ENCODE results near the gene LSAMP. TPM values are rescaled to one million over a fixed set of nuclear protein-coding genes. Genes with fewer than 3 reads are reported as not detected.
A peak's percentile ranks its signal among the peaks of the same experiment; 100 is the strongest.

Gene LSAMP
- total RNA-seq, 6 experiments from 2014 or later, result under 0.01 to 0.22 (median 0.12) TPM; not detected in 1

DNA sequence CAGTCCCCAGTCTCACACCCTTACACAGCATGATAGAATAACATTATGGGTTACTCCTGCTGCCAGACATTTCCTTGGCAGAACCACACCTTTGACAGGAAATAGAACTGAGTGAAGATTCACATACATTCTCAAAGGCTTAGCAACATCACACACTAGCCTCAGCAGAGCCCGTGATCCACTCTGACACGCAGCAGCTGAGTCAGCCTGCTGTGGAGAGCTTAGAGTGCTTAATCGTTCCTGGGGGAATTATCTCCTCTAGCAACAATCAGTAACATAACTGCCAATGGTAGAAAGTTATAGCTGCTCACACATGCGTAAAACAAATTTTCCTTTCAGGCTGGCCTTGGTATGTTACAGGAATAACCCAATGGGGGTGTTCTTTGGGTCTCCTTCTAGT is 439.9 kb downstream of the LSAMP start:
- TF ChIP-seq CTCF (IDR thresholded peaks at IDR 0.05) (no peak), POLR2A (IDR thresholded peaks at IDR 0.05) (no peak)
- 39% methylated on average over 3 of the region's 4 CpGs for WGBS (ENCODE audit: insufficient coverage, low coverage, low lambda C conversion rate, missing lambda C conversion rate)
- intact Hi-C loops (cut with DNase I), result no loop called here
- H3K9me3 ChIP-seq, result no peaks in the 10 kb centered on the region
- no peaks in the 10 kb centered on the region for H3K4me1 ChIP-seq
- H3K27me3 ChIP-seq, result no peaks in the 10 kb centered on the region
- no peak for DNase-seq
- no peak overlapping the region for H3K27ac ChIP-seq
- no peaks in the 10 kb centered on the region for H3K36me3 ChIP-seq
- no peak overlapping the region for H3K4me3 ChIP-seq
- no peak for ATAC-seq

GRCh38 chr3:116002235-116002634 is 443.1 kb downstream of the LSAMP start:
- ATAC-seq, result no peak
- WGBS (ENCODE audit: insufficient coverage, low coverage, low lambda C conversion rate, missing lambda C conversion rate), result 31% methylated on average over 2 of the region's 2 CpGs
- TF ChIP-seq CTCF (IDR thresholded peaks at IDR 0.05) (no peak), POLR2A (IDR thresholded peaks at IDR 0.05) (no peak)
- Histone ChIP-seq H3K4me3 (no peak overlapping the region), H3K36me3 (no peaks in the 10 kb centered on the region), H3K9me3 (no peaks in the 10 kb centered on the region), H3K4me1 (no peaks in the 10 kb centered on the region), H3K27me3 (no peaks in the 10 kb centered on the region), H3K27ac (no peak overlapping the region)
- no peak for DNase-seq
- intact Hi-C loops (cut with DNase I), result no loop called here

DNA sequence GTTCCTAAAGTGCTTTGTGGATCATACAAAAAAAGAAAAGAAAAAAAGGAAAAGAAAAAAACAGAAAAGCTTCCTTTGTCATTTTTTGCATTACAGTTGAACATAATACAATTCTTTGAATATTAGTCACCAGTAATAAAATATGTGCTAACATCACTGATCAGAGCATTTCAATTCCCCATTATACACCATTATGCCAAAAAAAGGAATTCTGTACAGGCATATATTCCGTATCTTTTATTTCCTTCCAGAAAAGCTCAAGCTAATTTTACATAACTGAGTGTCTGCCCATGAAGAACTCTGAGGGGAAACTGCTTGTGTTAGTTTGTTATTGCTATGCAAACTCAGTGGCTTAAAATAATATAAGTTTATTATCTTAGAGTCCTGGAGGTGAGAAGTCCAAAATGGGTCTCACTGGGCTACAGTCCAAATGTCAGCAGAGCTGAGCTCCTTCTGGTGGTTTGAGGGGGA is 444.1 kb downstream of the LSAMP start:
- H3K27ac ChIP-seq, result no peak overlapping the region
- no peaks in the 10 kb centered on the region for H3K36me3 ChIP-seq
- DNase-seq (no peak), ATAC-seq (no peak)
- H3K9me3 ChIP-seq, result no peaks in the 10 kb centered on the region
- 59% methylated on average over 1 of the region's 1 CpG for WGBS (ENCODE audit: insufficient coverage, low coverage, low lambda C conversion rate, missing lambda C conversion rate)
- no peak overlapping the region for H3K4me3 ChIP-seq
- no peak for TF ChIP-seq CTCF (IDR thresholded peaks at IDR 0.05)
- TF ChIP-seq POLR2A (IDR thresholded peaks at IDR 0.05), result no peak
- H3K4me1 ChIP-seq, result no peaks in the 10 kb centered on the region
- intact Hi-C loops (cut with DNase I), result no loop called here
- H3K27me3 ChIP-seq, result no peaks in the 10 kb centered on the region

GRCh38 chr3:116000311-116000710 is 445.0 kb downstream of the LSAMP start:
- H3K9me3 ChIP-seq, result no peaks in the 10 kb centered on the region
- H3K36me3 ChIP-seq, result no peaks in the 10 kb centered on the region
- no peak overlapping the region for H3K4me3 ChIP-seq
- no peak for TF ChIP-seq CTCF (IDR thresholded peaks at IDR 0.05)
- TF ChIP-seq POLR2A (IDR thresholded peaks at IDR 0.05), result no peak
- 63% methylated on average over 1 of the region's 3 CpGs for WGBS (ENCODE audit: insufficient coverage, low coverage, low lambda C conversion rate, missing lambda C conversion rate)
- ATAC-seq (peak in 1 of 4 donors; percentile 43), DNase-seq (no peak)
- intact Hi-C loops (cut with DNase I), result no loop called here
- H3K4me1 ChIP-seq, result no peaks in the 10 kb centered on the region
- H3K27me3 ChIP-seq, result no peaks in the 10 kb centered on the region
- no peak overlapping the region for H3K27ac ChIP-seq

GRCh38 chr3:115999613-116000012 is 445.7 kb downstream of the LSAMP start:
- TF ChIP-seq CTCF (IDR thresholded peaks at IDR 0.05), result no peak
- TF ChIP-seq POLR2A (IDR thresholded peaks at IDR 0.05), result no peak
- no peaks in the 10 kb centered on the region for H3K27me3 ChIP-seq
- no peaks in the 10 kb centered on the region for H3K9me3 ChIP-seq
- ATAC-seq (no peak), DNase-seq (no peak)
- H3K36me3 ChIP-seq, result no peaks in the 10 kb centered on the region
- 24% methylated on average over 4 of the region's 4 CpGs for WGBS (ENCODE audit: insufficient coverage, low coverage, low lambda C conversion rate, missing lambda C conversion rate)
- H3K4me3 ChIP-seq, result no peak overlapping the region
- H3K27ac ChIP-seq, result no peak overlapping the region
- no peaks in the 10 kb centered on the region for H3K4me1 ChIP-seq
- intact Hi-C loops (cut with DNase I), result no loop called here
